IPS-15b (cell line): ENCODE results near the gene YPEL2.
"Not testable (repeated sequence)": the region's sequence is repeated elsewhere in the genome, so short reads cannot be mapped to it uniquely, and the experiment has no call there.

ENCODE experiments used
- H3K27me3 ChIP-seq: one replicate; pipeline ENCODE4 v1.6.1; 2013; ENCODE audit warnings: low read length; ENCODE audit not compliant: control insufficient read depth, insufficient read depth
- H3K36me3 ChIP-seq: one replicate; pipeline ENCODE4 v1.6.1; 2013; ENCODE audit warnings: low read length; ENCODE audit not compliant: control insufficient read depth, insufficient read depth
- H3K4me1 ChIP-seq: one replicate; pipeline ENCODE4 v1.6.1; 2013; ENCODE audit warnings: mild to moderate bottlenecking, low read length; ENCODE audit not compliant: control insufficient read depth, insufficient read depth
- H3K4me3 ChIP-seq: one replicate; pipeline ENCODE4 v1.5.1; 2013; ENCODE audit warnings: low read depth, low read length
- H3K9ac ChIP-seq: one replicate; pipeline ENCODE4 v1.6.1; 2013; ENCODE audit warnings: low read depth, mild to moderate bottlenecking, low read length
- H3K9me3 ChIP-seq: one replicate; pipeline ENCODE4 v1.6.1; 2013; ENCODE audit warnings: mild to moderate bottlenecking, low read length; ENCODE audit not compliant: control insufficient read depth, insufficient read depth

YPEL2 gene

GRCh38 chr17:59310263-59310920 lies 21.1 kb upstream of the YPEL2 start:
- Histone ChIP-seq H3K4me1 (no peaks in the 10 kb centered on the region), H3K9me3 (no peaks in the 10 kb centered on the region), H3K9ac (no peak overlapping the region), H3K27me3 (no peaks in the 10 kb centered on the region), H3K36me3 (no peaks in the 10 kb centered on the region), H3K4me3 (no peak overlapping the region)

DNA sequence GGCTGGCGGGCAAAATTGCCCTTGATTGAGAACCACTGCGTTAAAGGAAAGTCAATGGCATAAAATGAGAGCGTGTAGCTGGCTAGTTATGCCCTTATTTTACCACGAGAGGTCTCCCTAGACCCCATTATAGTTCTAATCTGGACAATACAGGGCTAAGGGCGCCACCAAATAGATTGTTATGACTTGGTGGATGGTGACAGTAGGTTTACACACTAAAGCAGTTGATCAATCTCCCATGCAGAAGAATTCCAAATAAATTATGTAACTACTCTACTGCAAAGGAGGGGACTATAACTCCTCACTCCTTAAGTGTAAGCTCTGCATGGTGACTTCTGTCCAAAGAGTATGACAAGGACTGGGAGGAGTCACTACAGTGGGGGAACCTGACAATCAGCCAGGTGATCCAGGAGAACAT lies 20.4 kb upstream of the YPEL2 start:
- Histone ChIP-seq H3K9me3 (no peaks in the 10 kb centered on the region), H3K27me3 (no peaks in the 10 kb centered on the region), H3K4me1 (no peaks in the 10 kb centered on the region), H3K9ac (no peak overlapping the region), H3K4me3 (no peak overlapping the region), H3K36me3 (no peaks in the 10 kb centered on the region)

- H3K4me1 ChIP-seq, H3K4me3 ChIP-seq, H3K9me3 ChIP-seq, H3K36me3 ChIP-seq, H3K9ac ChIP-seq, H3K27me3 ChIP-seq: not testable (repeated sequence)
These were observed 19.9 kb upstream of the YPEL2 start for GRCh38 chr17:59311521-59311920.

DNA sequence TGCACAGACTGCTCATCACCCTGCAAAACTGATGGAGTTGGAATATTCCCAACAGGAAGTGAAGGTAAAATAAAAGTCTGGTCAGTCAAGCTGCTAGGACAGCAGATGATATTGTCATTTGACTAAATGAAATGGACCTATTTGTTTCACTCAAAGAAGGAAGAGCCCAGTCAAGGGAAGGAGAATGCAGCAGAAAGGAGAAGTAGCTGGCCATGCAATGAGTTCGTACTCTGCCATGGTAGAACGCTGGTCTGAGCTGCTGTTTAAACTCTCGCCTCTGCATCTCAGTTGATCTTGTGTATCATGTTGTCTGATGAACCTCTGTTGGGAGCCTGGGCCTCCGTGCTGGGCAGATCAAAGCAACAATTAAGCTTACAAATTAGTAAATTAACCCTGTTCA lies 15.6 kb upstream of the YPEL2 start:
- no peak overlapping the region for H3K4me3 ChIP-seq
- H3K27me3 ChIP-seq = no peaks in the 10 kb centered on the region
- H3K36me3 ChIP-seq = no peaks in the 10 kb centered on the region

GRCh38 chr17:59327121-59327980 lies 4.1 kb upstream of the YPEL2 start:
- no peak overlapping the region for H3K9ac ChIP-seq
- no peaks in the 10 kb centered on the region for H3K36me3 ChIP-seq
- no peaks in the 10 kb centered on the region for H3K9me3 ChIP-seq
- no peak overlapping the region for H3K4me3 ChIP-seq
- H3K4me1 ChIP-seq = peaks cover 12% of the 10 kb centered on the region
- peaks cover under 1% of the 10 kb centered on the region for H3K27me3 ChIP-seq

More for the DNA sequence above, 15.6 kb upstream of the YPEL2 start:
- Histone ChIP-seq H3K4me1 (no peaks in the 10 kb centered on the region), H3K9ac (no peak overlapping the region), H3K9me3 (no peaks in the 10 kb centered on the region)

- Histone ChIP-seq H3K27me3 (peaks cover 6% of the 10 kb centered on the region), H3K9me3 (no peaks in the 10 kb centered on the region), H3K4me1 (peaks cover 12% of the 10 kb centered on the region), H3K36me3 (no peaks in the 10 kb centered on the region), H3K9ac (no peak overlapping the region), H3K4me3 (no peak overlapping the region)
These were observed 3.5 kb upstream of the YPEL2 start for GRCh38 chr17:59327981-59328290.

DNA sequence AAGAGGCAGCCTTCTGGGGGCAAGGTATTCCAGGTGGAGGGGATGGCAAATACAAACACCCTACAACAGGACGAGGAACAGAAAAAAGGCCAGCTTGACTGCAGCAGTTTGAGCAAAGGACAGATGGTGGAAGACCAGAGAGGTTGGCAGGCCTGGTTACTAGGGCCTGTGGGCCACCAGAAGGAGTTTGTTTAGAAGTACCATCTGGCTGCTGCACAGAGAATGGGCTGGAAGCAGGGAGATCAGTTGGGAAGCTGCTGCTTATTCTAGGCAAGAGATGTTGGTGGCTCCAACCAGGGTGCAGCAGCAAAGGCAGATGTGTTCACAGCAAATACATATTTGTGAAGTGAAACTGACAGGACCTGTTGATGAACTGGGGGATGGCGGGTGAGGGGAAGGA lies 2.9 kb upstream of the YPEL2 start:
- Histone ChIP-seq H3K4me3 (no peak overlapping the region), H3K9ac (no peak overlapping the region), H3K27me3 (peaks cover 13% of the 10 kb centered on the region), H3K9me3 (no peaks in the 10 kb centered on the region), H3K36me3 (no peaks in the 10 kb centered on the region), H3K4me1 (peaks cover 15% of the 10 kb centered on the region)

GRCh38 chr17:59329176-59330052 lies 2.0 kb upstream of the YPEL2 start:
- H3K4me3 ChIP-seq = no peak overlapping the region
- H3K9ac ChIP-seq = no peak overlapping the region
- H3K36me3 ChIP-seq = no peaks in the 10 kb centered on the region
- no peaks in the 10 kb centered on the region for H3K9me3 ChIP-seq
- H3K4me1 ChIP-seq = peaks cover 15% of the 10 kb centered on the region
- peaks cover 20% of the 10 kb centered on the region for H3K27me3 ChIP-seq

GRCh38 chr17:59330053-59330942 lies 1.2 kb upstream of the YPEL2 start:
- Histone ChIP-seq H3K4me1 (peaks cover 15% of the 10 kb centered on the region), H3K9me3 (no peaks in the 10 kb centered on the region), H3K9ac (no peak overlapping the region), H3K4me3 (peak overlapping the region; percentile 52), H3K27me3 (peaks cover 20% of the 10 kb centered on the region), H3K36me3 (no peaks in the 10 kb centered on the region)

DNA sequence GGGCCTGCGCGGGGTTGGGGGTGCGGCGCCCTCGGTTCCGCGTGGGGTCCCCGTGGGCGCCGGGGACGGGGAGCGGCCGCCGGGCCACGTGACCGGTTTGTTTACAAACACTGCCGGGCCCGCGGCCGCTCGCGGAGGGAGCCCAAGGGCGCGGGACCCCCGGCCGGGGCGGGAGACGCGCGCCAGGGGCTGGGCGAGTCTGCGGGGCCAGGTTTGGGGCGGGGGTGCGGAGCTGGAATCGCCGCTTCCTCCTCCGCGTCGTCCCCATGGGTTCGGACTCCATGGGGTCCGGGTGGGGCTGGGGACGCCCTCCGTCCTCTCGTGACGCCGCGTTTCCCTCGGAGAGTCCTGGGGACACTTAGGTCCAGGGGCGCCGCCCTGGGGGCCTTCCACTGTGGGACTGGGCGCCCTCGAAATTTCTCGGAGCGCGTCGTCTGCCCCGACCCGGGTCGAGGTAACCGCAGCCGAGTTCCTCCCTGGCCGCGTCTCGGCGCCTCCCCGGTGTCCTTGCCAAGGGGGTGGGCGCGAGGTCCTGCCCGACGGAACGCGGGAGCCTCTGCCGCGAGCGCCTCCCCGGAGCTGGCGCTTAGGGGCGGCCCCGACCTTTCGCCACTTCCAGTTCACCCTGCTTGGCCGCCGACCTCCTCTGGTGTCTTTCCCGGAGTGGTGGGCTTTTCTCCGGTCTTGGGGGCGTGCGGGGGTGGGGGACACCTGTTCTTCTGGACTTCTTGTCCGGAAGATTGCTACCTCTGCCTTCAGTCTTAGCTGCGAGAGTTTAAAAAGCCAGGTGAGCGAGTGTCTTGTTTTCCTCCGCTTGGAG lies 684 bp downstream of the YPEL2 start:
- peaks cover 15% of the 10 kb centered on the region for H3K4me1 ChIP-seq
- peaks cover 20% of the 10 kb centered on the region for H3K27me3 ChIP-seq
- no peaks in the 10 kb centered on the region for H3K36me3 ChIP-seq
- peak overlapping the region; percentile 28 for H3K9ac ChIP-seq
- H3K4me3 ChIP-seq = peak overlapping the region; percentile 63
- H3K9me3 ChIP-seq = no peaks in the 10 kb centered on the region
